Right lobe of liver (tissue), 4 donors: ENCODE data around the gene TBC1D12.

Experiments
- POLR2A ChIP-seq: fragments of 450-650 bp; IDR thresholded peaks from one replicate; pipeline ENCODE4 v1.6.1; 2017; ENCODE audit warnings: antibody characterized with exemption, mild to moderate bottlenecking
- TF ChIP-seq, protein P1 (sequence below), 4 donors: fragments of 200-600 bp in 3 of 4; fragments of 450-650 bp in 1 of 4; IDR thresholded peaks; one replicate each; pipeline versions ENCODE4 v1.5.1 to v1.8.0; 2016 to 2022; ENCODE audit warnings: antibody characterized with exemption in 4 of 4, mild to moderate bottlenecking in 2 of 4
- donor health status: DM: no; HTN: no; CAD: no.
- donor health status: DM: no; HTN: no; CAD: no.
- donor health status: DM: no; HTN: yes; CAD: no.

GRCh38 chr10:94402843-94403379 is 570 bp downstream of the TBC1D12 start:
- TF ChIP-seq, protein P1, sequence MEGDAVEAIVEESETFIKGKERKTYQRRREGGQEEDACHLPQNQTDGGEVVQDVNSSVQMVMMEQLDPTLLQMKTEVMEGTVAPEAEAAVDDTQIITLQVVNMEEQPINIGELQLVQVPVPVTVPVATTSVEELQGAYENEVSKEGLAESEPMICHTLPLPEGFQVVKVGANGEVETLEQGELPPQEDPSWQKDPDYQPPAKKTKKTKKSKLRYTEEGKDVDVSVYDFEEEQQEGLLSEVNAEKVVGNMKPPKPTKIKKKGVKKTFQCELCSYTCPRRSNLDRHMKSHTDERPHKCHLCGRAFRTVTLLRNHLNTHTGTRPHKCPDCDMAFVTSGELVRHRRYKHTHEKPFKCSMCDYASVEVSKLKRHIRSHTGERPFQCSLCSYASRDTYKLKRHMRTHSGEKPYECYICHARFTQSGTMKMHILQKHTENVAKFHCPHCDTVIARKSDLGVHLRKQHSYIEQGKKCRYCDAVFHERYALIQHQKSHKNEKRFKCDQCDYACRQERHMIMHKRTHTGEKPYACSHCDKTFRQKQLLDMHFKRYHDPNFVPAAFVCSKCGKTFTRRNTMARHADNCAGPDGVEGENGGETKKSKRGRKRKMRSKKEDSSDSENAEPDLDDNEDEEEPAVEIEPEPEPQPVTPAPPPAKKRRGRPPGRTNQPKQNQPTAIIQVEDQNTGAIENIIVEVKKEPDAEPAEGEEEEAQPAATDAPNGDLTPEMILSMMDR (IDR thresholded peaks at IDR 0.05): no peak
- no peak for TF ChIP-seq POLR2A
